GM18861 (cell line): ENCODE measurements around the gene CHST11.

Experiments
- ATAC-seq: cut with Tn5 transposase; IDR thresholded peaks from one replicate; pipeline ENCODE4 v1.9.1; 2021; ENCODE audit not compliant: unreplicated experiment

Gene CHST11

DNA sequence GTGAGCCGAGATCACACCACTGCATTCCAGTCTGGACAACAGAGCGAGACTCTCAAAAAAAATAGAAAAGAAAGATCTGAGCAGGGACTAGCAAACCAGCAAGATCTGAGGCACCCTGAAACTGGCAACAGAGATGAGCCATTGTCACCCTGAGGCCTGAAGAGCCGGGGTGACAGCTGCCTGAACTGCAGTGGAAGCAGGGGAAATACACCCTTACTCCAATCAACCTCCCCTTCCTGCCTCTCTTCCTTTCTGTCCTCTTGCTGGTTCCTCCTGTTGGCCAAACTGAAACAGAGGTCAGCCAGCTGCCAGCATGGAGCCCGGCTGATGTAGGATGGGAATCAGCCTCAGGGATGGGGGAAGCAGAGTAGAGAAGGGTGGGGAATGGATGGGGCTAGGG is 192.0 kb downstream of the CHST11 start:
- ATAC-seq = no peak

DNA sequence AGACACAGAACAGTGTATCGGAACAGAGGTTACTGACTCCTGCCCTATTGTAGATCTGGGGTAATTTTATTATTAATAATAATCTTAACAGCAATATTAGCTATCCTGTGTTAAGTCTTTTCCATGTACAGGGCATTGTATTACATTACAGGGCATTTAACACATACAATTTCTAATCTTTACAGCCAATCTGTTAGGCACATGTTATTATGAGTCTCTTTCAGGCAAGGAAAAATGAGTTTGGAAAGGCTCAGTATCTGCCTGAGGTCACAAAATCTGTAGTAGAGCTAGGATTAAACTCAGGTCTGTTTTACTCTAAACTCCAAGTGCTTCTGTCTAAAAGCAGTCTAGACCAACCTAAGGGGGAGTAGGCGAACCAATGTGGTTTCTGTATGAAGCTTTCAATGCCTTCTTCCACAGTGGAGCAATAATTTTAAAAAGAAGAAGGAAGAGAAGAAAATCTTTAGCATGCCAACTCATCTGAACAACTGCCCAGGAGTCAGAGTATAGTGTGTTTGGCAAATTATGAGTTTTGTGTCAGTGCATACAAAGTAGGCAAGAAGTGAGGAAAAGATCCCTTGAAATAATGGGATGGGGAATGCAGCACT is 192.6 kb downstream of the CHST11 start:
- ATAC-seq = no peak

DNA sequence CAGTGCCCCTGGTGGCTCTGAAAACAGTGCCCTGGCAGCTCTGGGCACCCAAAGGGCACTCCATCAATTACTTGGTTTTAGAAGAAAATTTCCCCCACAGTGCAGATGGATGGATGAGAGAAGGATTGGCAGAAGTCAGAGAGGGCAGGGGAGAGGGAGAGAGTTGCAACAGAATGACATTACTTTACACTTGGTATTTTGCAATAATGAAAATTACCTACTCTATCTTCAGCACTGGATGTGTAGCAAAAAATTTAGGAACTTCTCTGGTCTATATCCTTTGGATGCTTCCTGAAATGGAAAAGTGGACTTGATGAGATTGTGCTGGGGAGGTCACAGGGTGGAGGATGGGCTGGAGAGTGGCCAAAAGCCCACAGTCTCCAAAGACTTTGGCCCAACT is 193.2 kb downstream of the CHST11 start:
- ATAC-seq = no peak

DNA sequence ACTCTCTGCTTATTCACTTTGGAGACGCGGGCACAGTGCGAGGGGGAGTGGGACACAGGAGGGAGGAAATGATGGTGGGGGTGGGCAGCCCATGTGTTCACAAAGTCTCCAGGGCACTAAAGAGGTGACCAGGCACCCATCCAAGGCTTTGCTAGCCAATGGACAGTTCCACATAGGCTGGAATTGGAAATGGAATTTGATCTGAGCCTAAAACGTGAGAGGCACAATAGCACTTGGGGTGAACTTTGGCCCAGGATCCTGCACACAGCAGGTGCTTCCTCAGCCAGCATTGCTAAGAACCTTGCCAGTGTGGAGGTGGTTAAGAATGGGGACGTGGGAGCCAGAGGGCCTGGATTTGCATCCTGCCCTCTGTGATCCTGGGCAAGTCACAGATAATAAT is 193.8 kb downstream of the CHST11 start:
- ATAC-seq = no peak

DNA sequence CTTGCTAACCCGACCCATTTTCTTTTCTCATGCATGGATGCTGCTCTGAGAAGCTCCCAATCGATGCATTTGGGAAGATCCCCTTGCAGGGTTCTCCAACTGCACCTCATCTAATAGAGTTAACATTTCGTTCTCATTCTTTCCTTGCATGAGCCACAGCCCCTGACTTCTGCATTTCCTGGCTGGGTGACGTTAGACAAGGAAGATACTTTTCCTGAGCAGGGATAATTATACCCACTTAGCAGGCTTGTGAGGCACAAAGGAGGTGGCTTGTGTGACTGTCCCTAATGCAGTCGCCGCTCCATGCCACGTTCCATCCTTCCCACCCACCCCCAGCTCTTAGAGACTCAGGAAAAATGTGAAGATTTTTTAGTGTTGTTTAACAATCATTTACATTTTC is 195.1 kb downstream of the CHST11 start:
- no peak for ATAC-seq

DNA sequence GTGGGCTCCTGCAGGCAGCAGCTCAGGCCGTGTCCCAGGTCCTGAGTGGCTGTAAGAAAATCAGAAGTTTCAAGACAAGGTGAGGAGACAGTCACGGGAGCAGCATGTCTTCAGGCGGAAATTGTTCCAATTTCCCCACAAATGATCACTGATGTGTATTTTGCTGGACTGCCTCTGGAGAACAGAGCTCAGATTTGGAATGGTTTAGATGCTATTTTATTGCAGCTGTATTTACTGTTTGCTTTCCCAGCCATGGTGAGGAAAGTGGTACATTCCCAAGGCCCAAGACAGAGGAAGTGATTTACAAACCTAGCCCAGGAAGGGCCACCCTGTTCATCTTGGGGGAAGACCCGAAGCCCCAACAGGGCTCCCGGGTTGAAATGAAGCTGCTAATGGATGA is 195.6 kb downstream of the CHST11 start:
- ATAC-seq = no peak

DNA sequence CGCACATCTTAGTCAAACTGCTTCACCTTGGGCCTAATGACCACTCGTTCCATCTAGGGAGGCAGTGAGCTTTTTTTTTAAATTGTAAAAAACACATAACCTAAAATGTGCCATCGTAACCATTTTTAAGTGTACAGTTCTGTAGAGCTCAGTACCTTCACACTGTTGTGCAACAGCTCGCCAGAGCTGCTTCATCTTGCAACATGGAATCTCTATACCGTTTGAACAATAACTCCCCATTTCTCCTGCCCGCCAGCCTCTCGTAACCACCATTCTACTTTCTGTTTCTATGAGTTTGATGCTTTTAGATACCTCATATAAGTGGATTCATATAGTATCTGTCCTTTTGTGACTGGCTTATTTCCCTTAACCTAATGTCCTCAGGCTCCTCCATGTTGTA is 196.2 kb downstream of the CHST11 start:
- no peak for ATAC-seq

DNA sequence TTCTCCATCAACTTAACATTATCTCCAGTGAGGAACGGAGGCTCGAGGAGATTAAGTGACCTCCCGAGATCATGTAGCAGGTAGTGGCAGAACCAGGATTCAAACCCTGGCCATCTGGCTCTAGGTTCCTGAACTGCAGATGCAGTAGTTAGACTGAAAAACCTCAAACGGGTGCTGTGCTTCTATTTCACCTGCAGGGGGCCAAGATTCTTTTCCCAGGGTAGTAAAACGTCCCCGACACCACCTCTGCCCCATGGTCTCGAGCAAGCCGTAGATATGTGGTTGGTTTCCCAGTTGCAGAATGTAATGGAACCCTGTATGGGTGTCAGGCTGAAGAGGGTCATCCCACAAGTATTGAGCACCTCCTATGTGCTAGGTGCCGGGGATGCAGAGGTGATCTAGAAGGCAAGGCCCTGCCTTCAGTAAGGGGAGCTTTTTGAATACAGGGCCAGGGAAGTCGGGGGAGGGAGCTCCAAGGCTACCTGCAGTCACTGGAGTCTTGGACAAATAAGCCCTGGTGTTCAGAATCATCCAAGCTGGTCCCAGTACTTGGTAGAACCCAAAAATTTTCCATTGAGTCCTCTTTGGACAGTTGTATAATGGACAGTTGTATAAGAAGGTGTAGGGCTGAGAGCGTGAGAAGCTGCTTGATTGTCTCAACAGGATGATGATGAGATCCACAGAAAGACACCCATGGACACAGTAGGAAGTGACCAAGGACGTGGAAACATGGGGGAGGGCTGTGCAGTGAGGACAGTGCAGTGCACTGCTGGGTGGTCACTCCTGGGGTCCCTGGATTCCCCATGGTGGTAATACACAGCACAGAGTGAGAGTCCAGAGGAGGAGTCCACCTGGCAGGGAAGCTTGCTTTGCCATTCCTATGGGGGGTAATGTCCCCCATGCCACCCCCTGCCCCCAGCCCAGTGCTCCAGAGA is 197.2 kb downstream of the CHST11 start:
- ATAC-seq = no peak

DNA sequence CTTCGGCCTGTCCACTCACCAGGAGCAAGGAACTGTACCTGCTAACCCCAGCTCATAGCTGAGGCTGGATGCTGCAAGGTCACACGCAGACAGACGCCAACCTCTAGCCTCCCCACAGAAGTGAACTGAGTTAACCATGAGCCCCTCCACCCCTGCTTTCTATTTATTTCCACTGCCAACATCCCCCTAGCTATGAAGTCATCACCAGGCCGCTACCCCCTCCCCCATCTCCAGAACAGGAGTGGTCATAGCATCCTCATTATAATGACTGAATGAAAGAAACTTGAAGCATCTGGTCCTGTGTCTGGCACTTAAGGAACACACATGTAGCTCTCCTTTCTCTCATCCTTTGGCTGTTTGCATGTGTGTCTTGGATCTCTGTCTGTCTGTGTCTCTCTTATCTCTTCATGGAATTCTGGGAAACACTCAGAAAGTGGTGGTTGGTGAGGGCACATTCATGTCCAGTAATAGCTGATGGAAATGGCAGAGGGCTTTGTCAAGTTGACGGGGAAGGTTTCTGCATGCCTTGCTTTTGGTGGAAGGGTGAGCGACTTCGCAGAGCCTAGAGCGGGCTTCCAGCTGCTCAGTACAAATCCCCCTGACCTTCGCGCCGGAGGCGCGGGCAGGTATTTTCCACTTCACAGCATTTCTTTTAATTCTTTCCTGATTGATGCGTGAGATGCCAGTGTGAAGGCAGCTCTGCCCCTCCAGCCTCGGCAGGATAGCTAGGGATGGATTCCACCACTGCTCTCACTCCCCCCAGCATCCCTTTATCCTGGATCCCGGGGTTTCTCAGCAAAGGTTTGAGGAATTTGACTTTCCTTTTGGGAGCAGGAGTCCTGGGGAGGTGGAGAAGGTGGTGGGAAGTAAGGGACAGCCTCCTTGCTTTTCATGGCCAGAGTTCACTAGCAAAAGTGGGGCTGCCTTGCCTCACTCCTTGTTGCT is 198.2 kb downstream of the CHST11 start:
- ATAC-seq = no peak

DNA sequence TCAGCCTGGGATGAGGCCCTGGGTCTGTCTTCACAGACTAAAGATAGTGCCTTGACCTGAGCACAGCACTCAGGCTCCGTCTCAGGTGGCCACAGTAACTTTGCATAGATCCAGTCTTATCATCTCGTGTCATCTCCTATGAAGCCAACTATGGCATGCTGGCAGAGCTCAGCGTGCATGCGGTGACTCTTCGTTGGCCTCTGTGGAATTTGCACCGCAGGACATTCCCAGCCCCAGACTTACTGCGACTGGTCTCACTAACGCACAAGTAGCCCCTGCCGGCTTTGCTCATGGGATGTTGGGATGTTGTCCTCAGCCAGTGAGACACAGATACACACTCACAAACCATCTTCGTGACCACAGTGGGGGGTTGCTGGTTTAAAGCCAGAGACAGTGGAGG is 199.6 kb downstream of the CHST11 start:
- ATAC-seq = no peak

DNA sequence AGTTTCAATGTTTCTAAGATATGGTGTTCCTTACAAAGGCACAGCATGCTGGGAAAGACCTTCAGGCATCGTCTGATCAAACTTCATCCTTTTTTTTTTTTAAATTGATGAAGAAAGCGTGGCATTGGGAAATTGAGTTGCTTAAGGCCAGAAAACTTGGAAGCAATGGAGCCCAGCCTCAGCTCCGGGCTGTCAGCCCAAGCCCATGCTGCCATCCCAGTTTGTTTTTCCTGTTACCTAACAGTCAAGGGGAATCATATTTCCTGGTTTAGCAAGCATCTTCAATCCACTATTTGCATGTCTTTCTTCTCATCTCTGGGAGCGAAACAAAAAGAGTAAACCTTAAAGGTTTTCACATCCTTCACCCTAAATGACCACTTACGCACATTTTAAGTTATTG is 200.2 kb downstream of the CHST11 start:
- ATAC-seq = no peak

DNA sequence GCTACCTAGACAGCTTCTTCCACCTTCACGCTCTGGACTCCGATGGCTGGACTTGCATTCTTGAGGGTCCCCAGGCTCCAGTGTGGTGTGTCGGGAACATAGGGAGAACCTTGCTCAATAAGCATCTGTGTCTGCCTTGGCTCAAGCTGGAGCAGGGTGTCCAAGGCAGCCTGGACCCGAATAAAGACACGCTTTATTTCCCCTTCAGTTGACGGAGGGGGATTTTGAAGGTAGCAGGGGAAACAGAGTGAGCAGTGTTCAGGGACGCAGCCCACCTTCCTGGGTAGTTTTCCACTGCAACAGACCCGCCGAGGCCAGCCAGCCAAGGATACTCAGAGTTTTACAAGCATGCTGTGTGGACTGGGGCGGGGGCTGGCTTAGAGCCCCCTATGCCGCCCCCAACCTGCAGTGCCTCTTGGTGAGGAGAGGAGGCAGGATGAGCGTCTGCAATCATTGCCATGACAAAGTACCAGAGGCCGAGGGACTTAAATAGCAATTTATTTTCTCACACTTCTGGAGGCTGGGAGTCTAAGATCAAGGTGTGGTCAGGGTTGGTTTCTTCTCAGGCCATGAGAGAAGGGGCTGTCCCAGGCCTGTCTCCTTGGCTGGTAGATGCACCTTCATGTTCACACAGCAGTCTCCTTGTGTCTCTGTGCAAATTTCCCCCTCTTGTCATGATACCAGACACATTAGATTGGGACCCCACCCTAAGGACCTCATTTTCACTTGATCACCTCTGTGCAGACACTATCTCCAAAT is 201.2 kb downstream of the CHST11 start:
- no peak for ATAC-seq

DNA sequence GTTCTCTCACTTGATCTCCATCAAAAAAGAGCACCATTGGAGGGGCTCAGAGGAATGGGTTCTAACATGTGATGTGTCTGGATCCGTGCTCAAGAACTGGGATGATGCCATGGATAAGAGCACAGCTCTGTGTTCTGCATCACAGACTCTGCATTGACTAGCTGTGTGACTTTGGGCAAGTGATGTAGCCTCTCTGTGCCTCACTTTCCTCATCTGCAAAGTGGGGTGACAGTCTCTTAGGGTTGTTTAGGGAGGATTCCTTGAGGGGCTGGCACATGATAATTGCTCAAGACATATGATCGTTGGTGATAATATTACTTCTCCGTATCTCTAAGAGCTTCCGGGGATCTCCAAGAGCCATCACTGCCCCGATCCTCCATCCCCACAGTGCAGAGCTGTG is 202.3 kb downstream of the CHST11 start:
- ATAC-seq = no peak

DNA sequence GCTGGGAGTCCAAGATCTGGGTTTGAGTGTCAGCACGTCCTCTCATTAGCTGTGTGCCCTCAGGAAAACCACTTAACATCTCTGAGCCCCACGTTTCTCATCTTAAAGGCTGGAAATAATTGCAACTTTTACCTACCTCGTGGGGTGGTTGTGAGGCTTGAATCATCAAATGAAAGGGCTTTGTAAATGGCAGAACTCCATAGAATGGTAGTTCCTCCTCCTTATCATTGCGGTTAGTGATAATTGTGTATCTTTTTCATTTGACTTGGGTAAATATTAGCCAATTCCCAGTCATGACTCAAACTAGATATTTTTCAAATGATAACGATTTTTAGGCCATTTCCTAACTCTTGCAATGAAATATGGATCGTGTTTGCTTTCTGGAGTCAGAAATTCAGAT is 205.5 kb downstream of the CHST11 start:
- no peak for ATAC-seq

DNA sequence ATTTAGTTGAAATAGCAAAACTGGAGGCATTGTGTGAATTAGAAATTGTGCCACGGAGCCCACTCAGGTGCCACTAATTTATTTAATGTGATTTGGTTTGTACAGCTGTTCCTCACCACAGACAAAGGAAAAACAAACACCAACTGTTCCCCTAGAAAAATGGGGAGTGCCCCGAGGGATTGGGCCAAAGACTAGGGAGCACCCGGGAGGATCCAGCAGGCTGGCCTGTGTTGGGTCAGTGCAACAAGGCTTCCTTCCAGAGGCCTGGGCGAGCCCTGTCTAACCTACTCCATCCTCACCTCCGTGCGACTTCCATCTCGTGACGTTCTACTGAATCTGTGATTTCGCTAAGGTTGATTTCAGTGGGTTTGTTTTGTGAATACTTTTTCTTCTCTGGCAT is 206.2 kb downstream of the CHST11 start:
- no peak for ATAC-seq

DNA sequence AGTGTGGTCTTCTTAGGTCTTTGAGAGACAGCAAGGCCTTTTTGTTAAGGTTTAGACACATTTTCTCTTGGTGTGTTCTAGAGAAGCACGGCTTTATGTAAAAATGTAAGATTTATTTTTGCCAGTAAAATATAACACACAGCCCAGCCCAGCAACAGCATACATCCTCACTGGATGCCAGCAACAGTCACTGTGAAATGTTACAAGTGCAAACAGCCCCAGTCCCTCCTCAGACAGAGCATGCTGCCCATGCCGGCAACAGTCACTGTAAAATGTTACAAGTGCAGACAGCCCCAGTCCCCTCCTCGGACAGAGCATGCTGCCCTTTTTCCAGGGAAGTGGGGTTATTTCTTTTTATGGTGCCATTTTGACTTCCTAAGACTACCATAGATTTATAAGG is 207.6 kb downstream of the CHST11 start:
- no peak for ATAC-seq

DNA sequence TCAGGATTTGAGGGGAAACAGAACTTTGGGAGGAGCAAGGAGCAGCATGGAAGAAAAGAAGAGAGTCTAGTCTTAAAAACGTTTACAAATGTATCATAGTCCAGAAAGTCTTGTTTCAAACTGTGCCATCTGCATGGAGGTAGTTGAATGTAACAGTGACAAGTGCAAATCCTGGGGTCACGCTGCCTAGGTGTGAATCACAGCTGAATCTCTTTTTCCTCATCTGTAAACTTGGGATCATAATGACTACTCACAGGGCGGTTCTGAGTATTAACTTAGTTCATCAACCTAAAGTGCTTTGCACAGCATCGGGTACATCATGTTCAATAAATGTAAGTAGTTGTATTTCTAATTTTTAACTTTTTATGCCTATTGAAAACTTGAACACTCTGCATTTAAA is 208.5 kb downstream of the CHST11 start:
- no peak for ATAC-seq

DNA sequence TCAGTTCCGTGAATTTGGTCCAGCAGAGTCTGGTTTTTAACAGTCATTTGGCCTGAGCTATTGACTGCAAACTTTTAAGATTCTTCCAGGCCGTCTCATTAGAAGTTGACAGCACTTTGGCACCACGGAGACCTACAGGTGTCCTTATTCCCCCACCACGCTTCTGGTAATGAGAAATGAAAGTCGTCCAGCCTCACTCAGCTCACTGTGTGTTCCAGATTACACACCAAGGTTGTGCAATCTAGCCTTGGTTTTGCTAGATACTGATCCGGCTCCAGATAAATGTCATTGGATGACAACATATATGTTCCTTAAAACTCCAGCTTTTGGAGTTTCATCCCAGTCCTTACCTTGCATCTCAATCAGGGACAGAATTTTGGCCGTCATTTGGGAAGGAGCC is 210.4 kb downstream of the CHST11 start:
- no peak for ATAC-seq

DNA sequence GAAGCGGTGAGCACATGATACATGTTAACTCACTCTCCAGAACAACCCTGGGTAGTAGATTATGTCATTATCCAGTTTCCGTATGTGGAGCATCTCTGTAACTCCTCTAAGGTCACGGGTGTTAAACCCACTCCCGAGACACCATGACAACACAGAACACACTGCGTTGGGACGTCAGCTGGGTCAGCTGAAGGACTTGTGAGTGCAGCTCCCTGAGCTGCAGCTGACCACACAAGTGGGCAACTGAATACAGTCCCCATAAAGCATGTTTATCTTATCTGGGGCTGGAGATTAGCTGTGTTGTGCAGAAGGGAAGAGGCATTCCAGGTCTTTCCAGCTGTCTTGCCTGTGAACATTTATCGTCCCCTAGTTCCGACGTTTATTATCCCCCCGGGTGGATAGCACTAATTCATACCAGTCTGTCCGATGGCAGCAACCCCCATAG is 211.5 kb downstream of the CHST11 start:
- ATAC-seq = no peak

DNA sequence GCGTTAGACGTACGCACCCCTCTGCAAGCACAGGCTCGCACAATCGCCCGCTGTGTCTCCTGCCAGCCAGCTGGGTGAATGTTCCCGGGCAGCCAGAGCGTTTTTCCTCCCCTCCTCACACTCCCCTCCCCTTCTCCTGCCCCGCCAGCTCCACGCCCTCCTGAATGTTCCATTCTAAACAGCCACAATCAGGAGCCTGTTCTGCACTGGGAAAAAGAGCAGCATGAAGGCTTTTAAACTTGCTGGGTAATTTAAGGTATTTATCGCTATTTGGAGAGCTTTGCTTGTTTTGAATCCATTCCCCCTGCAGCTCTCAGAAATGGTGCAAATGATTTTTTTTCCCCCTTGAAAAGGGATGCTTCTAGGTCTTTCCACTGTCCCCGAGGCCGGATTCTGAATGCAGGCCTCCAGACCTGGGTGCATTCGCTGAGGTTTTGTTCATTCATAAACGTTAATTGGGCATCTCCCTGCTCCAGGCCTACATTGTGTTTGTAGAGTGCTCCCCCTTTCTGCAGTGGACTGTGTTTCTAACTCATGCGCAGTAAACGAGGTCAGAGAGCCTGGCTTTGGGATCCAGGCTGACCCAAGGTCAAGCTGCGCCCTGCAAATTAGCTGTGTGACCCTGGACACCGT is 212.5 kb downstream of the CHST11 start:
- ATAC-seq = no peak
